Stimulated activated naive B cell treated with anti-CD40 and anti-IgM and Interleukin-4, amounts not matched to agents 10 μg/mL and 1 μg/mL and 100 μg/mL, for 72 hours (primary cell): Measurements from ENCODE around the gene GLRX5.
"Not testable (repeated sequence)": the region's sequence is repeated elsewhere in the genome, so short reads cannot be mapped to it uniquely, and the experiment has no call there.

Source experiments
- ATAC-seq, 2 donors: fragments of 150-1000 bp; cut with Tn5 transposase; replicated peaks; 2 replicates each; pipeline ENCODE4 v1.10.0; 2021; ENCODE audit warnings: moderate library complexity in 1 of 2
- DNase-seq: peaks from one replicate; pipeline ENCODE4 v3.0.0; 2021
- H3K27ac Mint-ChIP-seq: one replicate; pipeline ENCODE4 v1.8.0; 2022; ENCODE audit warnings: mild to moderate bottlenecking, mixed read lengths
- H3K27me3 Mint-ChIP-seq, 2 donors: one replicate each; pipeline ENCODE4 v1.8.0; 2022; ENCODE audit warnings: mixed read lengths in 2 of 2
- H3K36me3 Mint-ChIP-seq, 2 donors: one replicate each; pipeline ENCODE4 v1.8.0; 2022; ENCODE audit warnings: mixed read lengths in 2 of 2, mild to moderate bottlenecking in 1 of 2
- H3K4me1 Mint-ChIP-seq, 2 donors: one replicate each; pipeline ENCODE4 v1.8.0; 2022; ENCODE audit warnings: mixed read lengths in 2 of 2, mild to moderate bottlenecking in 1 of 2
- H3K4me3 Mint-ChIP-seq, 2 donors: one replicate each; pipeline ENCODE4 v1.8.0; 2022; ENCODE audit warnings: mild to moderate bottlenecking in 2 of 2, mixed read lengths in 2 of 2, moderate library complexity in 1 of 2
- H3K9me3 Mint-ChIP-seq, 2 donors: one replicate each; pipeline ENCODE4 v1.8.0; 2022; ENCODE audit warnings: mixed read lengths in 2 of 2, mild to moderate bottlenecking in 1 of 2

GLRX5 gene

DNA sequence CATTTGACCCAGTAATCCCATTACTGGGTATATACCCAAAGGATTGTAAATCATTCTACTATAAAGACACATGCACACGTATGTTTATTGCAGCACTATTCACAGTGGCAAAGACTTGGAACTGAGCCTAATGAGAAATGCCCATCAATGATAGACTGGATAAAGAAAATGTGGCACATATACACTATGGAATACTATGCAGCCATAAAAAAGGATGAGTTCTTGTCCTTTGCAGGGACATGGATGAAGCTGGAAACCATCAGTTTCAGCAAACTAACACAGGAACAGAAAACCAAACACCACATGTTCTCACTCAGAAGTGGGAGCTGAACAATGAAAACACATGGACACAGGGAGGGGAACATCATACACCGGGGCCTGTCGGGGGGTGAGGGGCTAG lies 56.3 kb downstream of the GLRX5 start:
- H3K4me1 Mint-ChIP-seq = not testable (repeated sequence)

More for the DNA sequence above, 56.3 kb downstream of the GLRX5 start:
- not testable (repeated sequence) for H3K4me3 Mint-ChIP-seq, H3K27ac Mint-ChIP-seq, DNase-seq, H3K36me3 Mint-ChIP-seq, H3K9me3 Mint-ChIP-seq, ATAC-seq
- peaks cover 16 to 21% of the 10 kb centered on the region in 2 donors for H3K27me3 Mint-ChIP-seq
